ENCODE results near the gene POU3F1.

- TF ChIP-seq CTCF (conservative IDR thresholded peaks at IDR 0.05) (no peak), ZFX (IDR thresholded peaks at IDR 0.05) (no peak)
Measured at GRCh38 chr1:38064197-38064903, 17.8 kb upstream of the POU3F1 start.

Data from C4-2B (cell line).